ENCODE measurements around the gene OCIAD2. TPM values are rescaled to one million over a fixed set of nuclear protein-coding genes. Genes with fewer than 3 reads are reported as not detected.
"Not testable (repeated sequence)": the region's sequence is repeated elsewhere in the genome, so short reads cannot be mapped to it uniquely, and the experiment has no call there.

Gene OCIAD2
- total and polyA plus RNA-seq, 8 donors, result 37.2 to 109 (median 94.9) TPM

DNA sequence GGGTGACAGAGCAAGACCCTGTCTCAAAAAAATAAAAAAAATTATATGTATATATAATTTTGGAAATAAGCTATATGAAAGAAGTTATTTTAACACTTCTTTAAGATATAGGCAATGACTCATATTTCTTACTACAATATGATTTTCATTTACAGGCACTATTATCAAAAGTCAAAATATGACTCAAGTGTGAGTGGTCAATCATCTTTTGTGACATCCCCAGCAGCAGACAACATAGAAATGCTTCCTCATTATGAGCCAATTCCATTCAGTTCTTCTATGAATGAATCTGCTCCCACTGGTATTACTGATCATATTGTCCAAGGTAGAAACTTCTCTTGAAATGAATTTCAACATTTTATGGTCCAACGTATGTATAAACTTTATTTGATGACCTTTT, 54.9 kb downstream of the OCIAD2 start:
- peaks cover 0 to 82% of the 10 kb centered on the region in 2 donors for H3K36me3 ChIP-seq
- ATAC-seq (no peak), DNase-seq (no peak)
- no peaks in the 10 kb centered on the region for H3K4me1 ChIP-seq
- intact Hi-C loops (cut with DNase I), result no loop called here
- TF ChIP-seq CTCF (IDR thresholded peaks at IDR 0.05), result no peak
- no peak overlapping the region for H3K27ac ChIP-seq
- H3K27me3 ChIP-seq, result no peaks in the 10 kb centered on the region
- H3K4me3 ChIP-seq, result no peak overlapping the region
- no peaks in the 10 kb centered on the region for H3K9me3 ChIP-seq

GRCh38 chr4:48848799-48849198, 57.8 kb downstream of the OCIAD2 start:
- H3K27ac ChIP-seq; H3K9me3 ChIP-seq; H3K4me3 ChIP-seq; DNase-seq; H3K4me1 ChIP-seq; H3K27me3 ChIP-seq; ATAC-seq; intact Hi-C loops (cut with DNase I): not testable (repeated sequence)
- peaks cover 0 to 89% of the 10 kb centered on the region in 2 donors for H3K36me3 ChIP-seq

DNA sequence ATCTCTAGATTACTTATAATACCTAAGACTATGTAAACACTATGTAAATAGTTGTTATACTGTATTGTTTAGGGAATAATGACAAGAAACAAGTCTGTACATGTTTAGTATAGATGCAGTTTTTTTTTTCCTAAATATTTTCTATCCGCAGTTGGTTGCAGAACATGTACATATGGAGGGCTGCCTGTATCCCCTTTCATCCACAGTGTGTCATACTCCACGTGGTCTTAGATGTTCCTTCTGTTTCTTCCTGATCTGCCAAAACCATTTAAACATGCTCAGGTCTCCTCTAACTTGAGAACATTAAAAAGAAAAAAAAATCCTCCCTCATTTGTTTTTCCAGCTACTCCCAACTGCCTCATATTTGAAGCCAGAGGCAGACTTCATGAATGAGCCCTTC, 61.7 kb downstream of the OCIAD2 start:
- peaks cover 0 to 78% of the 10 kb centered on the region in 2 donors for H3K36me3 ChIP-seq
- ATAC-seq (no peak), DNase-seq (no peak)
- no peak overlapping the region for H3K4me3 ChIP-seq
- no peaks in the 10 kb centered on the region for H3K27me3 ChIP-seq
- H3K4me1 ChIP-seq, result no peaks in the 10 kb centered on the region
- intact Hi-C loops (cut with DNase I), result no loop called here
- TF ChIP-seq CTCF (IDR thresholded peaks at IDR 0.05), result no peak
- no peak overlapping the region for H3K27ac ChIP-seq
- no peaks in the 10 kb centered on the region for H3K9me3 ChIP-seq

GRCh38 chr4:48841045-48841827, 65.3 kb downstream of the OCIAD2 start:
- intact Hi-C loops (cut with DNase I), result no loop called here
- H3K27me3 ChIP-seq, result no peaks in the 10 kb centered on the region
- peaks cover 0 to 75% of the 10 kb centered on the region in 2 donors for H3K36me3 ChIP-seq
- no peak overlapping the region for H3K4me3 ChIP-seq
- TF ChIP-seq CTCF (IDR thresholded peaks at IDR 0.05), result no peak
- ATAC-seq (no peak), DNase-seq (no peak)
- no peaks in the 10 kb centered on the region for H3K9me3 ChIP-seq
- H3K27ac ChIP-seq, result no peak overlapping the region
- H3K4me1 ChIP-seq, result no peaks in the 10 kb centered on the region

DNA sequence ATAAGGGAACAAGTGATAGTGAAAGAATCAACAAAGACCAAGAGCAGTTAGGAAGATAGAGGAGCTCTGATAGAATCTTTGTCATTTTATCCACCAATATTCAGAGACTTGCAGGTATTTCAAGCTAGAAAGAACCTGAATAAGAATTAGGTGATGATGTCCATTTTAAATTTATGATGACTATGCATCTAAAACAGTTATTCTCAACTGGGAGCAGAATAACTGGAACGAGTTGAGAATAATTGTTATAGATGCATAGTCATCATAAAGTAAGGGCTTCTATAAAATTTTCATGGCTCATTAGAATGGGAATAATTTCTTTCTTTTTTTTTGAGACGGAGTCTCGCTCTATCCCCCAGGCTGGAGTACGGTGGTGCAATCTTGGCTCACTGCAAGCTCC, 69.9 kb downstream of the OCIAD2 start:
- ATAC-seq (no peak), DNase-seq (no peak)
- no peak for TF ChIP-seq CTCF (IDR thresholded peaks at IDR 0.05)
- Histone ChIP-seq H3K36me3 (peaks cover 4 to 72% of the 10 kb centered on the region in 2 donors), H3K27ac (no peak overlapping the region), H3K9me3 (no peaks in the 10 kb centered on the region), H3K27me3 (no peaks in the 10 kb centered on the region), H3K4me1 (peaks cover 8 to 16% of the 10 kb centered on the region in 2 donors), H3K4me3 (no peak overlapping the region)
- intact Hi-C loops (cut with DNase I), result no loop called here

Other genes starting within 250 kb of the OCIAD2 start
- 10 to 100 TPM; 49.7 to 72.7 TPM for gene FRYL, start 126.5 kb downstream of the OCIAD2 start, total RNA-seq
- gene FRYL, start 126.5 kb downstream of the OCIAD2 start, polyA plus RNA-seq (ENCODE audit: insufficient read length in 6 of 6), result 10 to 100 TPM; 41.9 to 53.8 (median 47.8) TPM
- 100 to 1,000 TPM; 120 to 125 TPM for gene OCIAD1, start 75.7 kb downstream of the OCIAD2 start, total RNA-seq
- 100 to 1,000 TPM; 189 to 233 (median 211) TPM for gene OCIAD1, start 75.7 kb downstream of the OCIAD2 start, polyA plus RNA-seq (ENCODE audit: insufficient read length in 6 of 6)
- under 1 TPM in 1 of 2 donors, not detected in 1; 0.24 TPM for gene CWH43, start 79.5 kb upstream of the OCIAD2 start, total RNA-seq
- gene CWH43, start 79.5 kb upstream of the OCIAD2 start, polyA plus RNA-seq (ENCODE audit: insufficient read length in 6 of 6), result under 1 TPM in 3 of 6 donors, not detected in 3; 0.13 to 0.29 (median 0.27) TPM